ENCODE measurements around the gene CHRNA3.
"Not testable (repeated sequence)": the region's sequence is repeated elsewhere in the genome, so short reads cannot be mapped to it uniquely, and the experiment has no call there.

CHRNA3 gene

GRCh38 chr15:78616506-78616905 lies 4.3 kb downstream of the CHRNA3 start:
- DNase-seq: no peak

- no peak for DNase-seq
Measured at GRCh38 chr15:78615151-78615589, 5.6 kb downstream of the CHRNA3 start.

- DNase-seq: no peak
Measured at GRCh38 chr15:78614021-78614420, 6.8 kb downstream of the CHRNA3 start.

GRCh38 chr15:78609551-78609950 lies 11.2 kb downstream of the CHRNA3 start:
- DNase-seq: not testable (repeated sequence)

GRCh38 chr15:78605680-78606079 lies 15.1 kb downstream of the CHRNA3 start:
- no peak for DNase-seq

- no peak for DNase-seq
Measured at GRCh38 chr15:78605201-78605600, 15.6 kb downstream of the CHRNA3 start.

- DNase-seq: no peak
Measured at GRCh38 chr15:78604420-78604819, 16.4 kb downstream of the CHRNA3 start.

- DNase-seq: no peak
Measured at GRCh38 chr15:78603467-78603866, 17.3 kb downstream of the CHRNA3 start.

- DNase-seq: no peak
Measured at GRCh38 chr15:78599189-78599588, 21.6 kb downstream of the CHRNA3 start.

GRCh38 chr15:78598348-78598747 lies 22.4 kb downstream of the CHRNA3 start:
- no peak for DNase-seq

- DNase-seq: no peak
Measured at GRCh38 chr15:78597583-78597982, 23.2 kb downstream of the CHRNA3 start.

- no peak for DNase-seq
Measured at GRCh38 chr15:78574944-78575343, 45.9 kb downstream of the CHRNA3 start.

- no peak for DNase-seq
Measured at GRCh38 chr15:78573416-78573815, 47.4 kb downstream of the CHRNA3 start.

GRCh38 chr15:78571382-78571781 lies 49.4 kb downstream of the CHRNA3 start:
- no peak for DNase-seq

- DNase-seq: no peak
Measured at GRCh38 chr15:78570710-78571109, 50.1 kb downstream of the CHRNA3 start.

- no peak for DNase-seq
Measured at GRCh38 chr15:78567531-78567930, 53.3 kb downstream of the CHRNA3 start.

- DNase-seq: no peak
Measured at GRCh38 chr15:78565951-78566774, 54.6 kb downstream of the CHRNA3 start.

GRCh38 chr15:78565097-78565950 lies 55.5 kb downstream of the CHRNA3 start, which contains the start of gene CHRNA5:
TSS of gene CHRNA5 (plus strand) at chr15:78565520. CDS start at chr15:78565720, 200 bp downstream.
- peak; percentile 34 for DNase-seq

- DNase-seq: no peak
Measured at GRCh38 chr15:78564743-78565096, 56.1 kb downstream of the CHRNA3 start.

GRCh38 chr15:78563092-78563491 lies 57.7 kb downstream of the CHRNA3 start:
- DNase-seq: no peak

GRCh38 chr15:78561490-78561889 lies 59.3 kb downstream of the CHRNA3 start:
- no peak for DNase-seq

GRCh38 chr15:78560201-78560600 lies 60.6 kb downstream of the CHRNA3 start:
- not testable (repeated sequence) for DNase-seq

- DNase-seq: no peak
Measured at GRCh38 chr15:78552597-78552996, 68.2 kb downstream of the CHRNA3 start.

GRCh38 chr15:78551902-78552301 lies 68.9 kb downstream of the CHRNA3 start:
- no peak for DNase-seq

Measured in effector CD8-positive, alpha-beta T cell (primary cell).